ENCODE measurements around the gene PKP1.

- TF ChIP-seq CTCF (IDR thresholded peaks at IDR 0.05; ENCODE audit: borderline replicate concordance, extremely low read depth, low read length, poor library complexity, severe bottlenecking), result no peak
- TF ChIP-seq EZH2 (IDR thresholded peaks at IDR 0.05; ENCODE audit: borderline replicate concordance, low read depth, low read length, severe bottlenecking), result no peak
Observed at GRCh38 chr1:201310251-201310985, 27.1 kb downstream of the PKP1 start.

Data from DND-41 (cell line).